ENCODE results near the gene MYH4.

MYH4 gene

DNA sequence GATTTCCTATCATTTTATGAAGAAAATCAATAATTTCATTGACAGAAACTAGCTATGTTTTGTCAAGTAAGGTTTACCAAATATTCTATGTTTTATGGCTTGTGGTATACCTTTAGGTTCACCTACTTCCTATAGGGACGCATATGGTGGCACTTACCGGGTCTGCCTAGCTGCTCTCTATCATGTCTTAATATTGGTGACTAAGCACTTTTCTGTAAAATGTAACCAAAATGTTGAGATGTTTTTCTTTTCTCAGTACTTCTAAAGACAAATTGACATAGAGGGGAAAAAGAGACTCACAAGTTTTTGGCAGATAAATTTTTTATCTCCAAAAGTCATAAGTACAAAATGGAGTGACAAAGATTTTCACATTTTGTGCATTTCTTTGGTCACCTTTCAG, 22.6 kb upstream of the MYH4 start:
- ChIA-PET CTCF (interaction anchor here (0.5 to 1.3 kb wide), 5 partner anchors 10 to 1949 kb away, joined by 3 to 7 read pairs (median 4); no protein-coding TSS in a partner anchor), POLR2A (no interaction called here)
- TF ChIP-seq, protein P1, sequence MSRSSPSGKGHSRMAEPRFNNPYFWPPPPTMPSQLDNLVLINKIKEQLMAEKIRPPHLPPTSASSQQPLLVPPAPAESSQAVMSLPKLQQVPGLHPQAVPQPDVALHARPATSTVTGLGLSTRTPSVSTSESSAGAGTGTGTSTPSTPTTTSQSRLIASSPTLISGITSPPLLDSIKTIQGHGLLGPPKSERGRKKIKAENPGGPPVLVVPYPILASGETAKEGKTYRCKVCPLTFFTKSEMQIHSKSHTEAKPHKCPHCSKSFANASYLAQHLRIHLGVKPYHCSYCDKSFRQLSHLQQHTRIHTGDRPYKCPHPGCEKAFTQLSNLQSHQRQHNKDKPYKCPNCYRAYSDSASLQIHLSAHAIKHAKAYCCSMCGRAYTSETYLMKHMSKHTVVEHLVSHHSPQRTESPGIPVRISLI (tag by site-specific recombination; IDR thresholded peaks at IDR 0.05), result no peak
- no peak for TF ChIP-seq ZFP69B (tag by site-specific recombination; IDR thresholded peaks at IDR 0.05)
- no peaks in the 10 kb centered on the region for H3K4me1 ChIP-seq (ENCODE audit: control insufficient read depth, insufficient read depth, low read length)
- H3K9me3 ChIP-seq (ENCODE audit: control insufficient read depth, insufficient read depth, low read depth, low read length), result no peaks in the 10 kb centered on the region; the same call in none of the 2 replicates
- H3K27ac ChIP-seq (ENCODE audit: extremely low read depth, low read depth, low read length), result no peak overlapping the region
- no peak overlapping the region for H3K4me3 ChIP-seq (ENCODE audit: low read depth, low read length)
- H3K36me3 ChIP-seq (ENCODE audit: control insufficient read depth in 2 of 2, insufficient read depth in 1 of 2, low read length in 2 of 2), result no peaks in the 10 kb centered on the region

DNA sequence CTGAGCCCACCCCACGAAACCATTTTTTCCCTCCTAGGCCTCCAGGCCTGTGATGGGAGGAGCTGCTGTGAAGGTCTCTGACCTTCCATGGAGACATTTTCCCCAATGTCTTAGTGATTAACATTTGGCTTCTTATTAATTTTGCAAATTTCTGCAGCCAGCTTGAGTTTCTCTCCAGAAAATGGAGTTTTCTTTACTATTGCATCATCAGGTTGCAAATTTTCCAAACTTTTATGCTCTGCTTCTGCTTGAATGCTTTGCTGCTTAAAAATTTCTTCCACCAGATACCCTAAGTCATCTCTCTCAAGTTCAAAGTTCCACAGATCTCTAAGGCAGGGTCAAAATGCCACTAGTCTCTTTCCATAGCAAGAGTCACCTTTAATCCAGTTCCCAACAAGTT, 12.9 kb upstream of the MYH4 start:
- Histone ChIP-seq H3K4me3 (ENCODE audit: low read depth, low read length) (no peak overlapping the region), H3K27ac (ENCODE audit: extremely low read depth, low read depth, low read length) (no peak overlapping the region), H3K4me1 (ENCODE audit: control insufficient read depth, insufficient read depth, low read length) (peaks cover 4% of the 10 kb centered on the region), H3K9me3 (ENCODE audit: control insufficient read depth, insufficient read depth, low read depth, low read length) (no peaks in the 10 kb centered on the region; the same call in none of the 2 replicates), H3K36me3 (ENCODE audit: control insufficient read depth in 2 of 2, insufficient read depth in 1 of 2, low read length in 2 of 2) (no peaks in the 10 kb centered on the region)
- ChIA-PET POLR2A (no interaction called here), CTCF (no interaction called here)
- TF ChIP-seq MYNN (tag by site-specific recombination; IDR thresholded peaks at IDR 0.05; ENCODE audit: borderline replicate concordance) (no peak), OSR2 (tag by site-specific recombination; IDR thresholded peaks at IDR 0.05) (no peak), EGR2 (tag by site-specific recombination; IDR thresholded peaks at IDR 0.05; ENCODE audit: low read depth) (no peak), ZNF585B (tag by site-specific recombination; IDR thresholded peaks at IDR 0.05) (peak; percentile 72)
- TF ChIP-seq, protein P2, sequence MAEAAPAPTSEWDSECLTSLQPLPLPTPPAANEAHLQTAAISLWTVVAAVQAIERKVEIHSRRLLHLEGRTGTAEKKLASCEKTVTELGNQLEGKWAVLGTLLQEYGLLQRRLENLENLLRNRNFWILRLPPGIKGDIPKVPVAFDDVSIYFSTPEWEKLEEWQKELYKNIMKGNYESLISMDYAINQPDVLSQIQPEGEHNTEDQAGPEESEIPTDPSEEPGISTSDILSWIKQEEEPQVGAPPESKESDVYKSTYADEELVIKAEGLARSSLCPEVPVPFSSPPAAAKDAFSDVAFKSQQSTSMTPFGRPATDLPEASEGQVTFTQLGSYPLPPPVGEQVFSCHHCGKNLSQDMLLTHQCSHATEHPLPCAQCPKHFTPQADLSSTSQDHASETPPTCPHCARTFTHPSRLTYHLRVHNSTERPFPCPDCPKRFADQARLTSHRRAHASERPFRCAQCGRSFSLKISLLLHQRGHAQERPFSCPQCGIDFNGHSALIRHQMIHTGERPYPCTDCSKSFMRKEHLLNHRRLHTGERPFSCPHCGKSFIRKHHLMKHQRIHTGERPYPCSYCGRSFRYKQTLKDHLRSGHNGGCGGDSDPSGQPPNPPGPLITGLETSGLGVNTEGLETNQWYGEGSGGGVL (tag by site-specific recombination; IDR thresholded peaks at IDR 0.05), result no peak
- TF ChIP-seq, protein P3, sequence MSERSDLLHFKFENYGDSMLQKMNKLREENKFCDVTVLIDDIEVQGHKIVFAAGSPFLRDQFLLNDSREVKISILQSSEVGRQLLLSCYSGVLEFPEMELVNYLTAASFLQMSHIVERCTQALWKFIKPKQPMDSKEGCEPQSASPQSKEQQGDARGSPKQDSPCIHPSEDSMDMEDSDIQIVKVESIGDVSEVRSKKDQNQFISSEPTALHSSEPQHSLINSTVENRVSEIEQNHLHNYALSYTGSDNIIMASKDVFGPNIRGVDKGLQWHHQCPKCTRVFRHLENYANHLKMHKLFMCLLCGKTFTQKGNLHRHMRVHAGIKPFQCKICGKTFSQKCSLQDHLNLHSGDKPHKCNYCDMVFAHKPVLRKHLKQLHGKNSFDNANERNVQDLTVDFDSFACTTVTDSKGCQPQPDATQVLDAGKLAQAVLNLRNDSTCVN (tag by site-specific recombination; optimal IDR thresholded peaks at IDR 0.05), result no peak

DNA sequence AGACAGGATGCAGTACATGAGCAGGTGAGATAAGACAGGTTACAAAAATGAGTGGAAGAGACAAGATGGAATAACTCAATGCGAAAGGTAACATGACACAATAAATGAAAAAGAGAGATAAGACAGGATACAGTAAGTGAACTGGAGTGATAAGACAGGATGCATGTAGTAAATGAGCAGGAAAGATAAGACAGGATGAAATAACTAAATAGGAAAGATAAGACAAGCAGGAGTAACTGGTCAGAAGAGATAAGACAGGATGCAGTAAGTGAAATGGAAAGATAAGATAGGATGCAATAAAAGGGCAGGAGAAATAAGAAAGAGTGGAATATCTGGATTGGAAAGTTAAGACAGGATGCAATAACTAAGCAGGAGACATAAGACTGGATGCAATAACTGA, 8.3 kb upstream of the MYH4 start:
- H3K36me3 ChIP-seq (ENCODE audit: control insufficient read depth in 2 of 2, insufficient read depth in 1 of 2, low read length in 2 of 2), result no peaks in the 10 kb centered on the region
- H3K4me3 ChIP-seq (ENCODE audit: low read depth, low read length), result no peak overlapping the region
- no peak overlapping the region for H3K27ac ChIP-seq (ENCODE audit: extremely low read depth, low read depth, low read length)
- no peaks in the 10 kb centered on the region; the same call in 1 of the 2 replicates for H3K9me3 ChIP-seq (ENCODE audit: control insufficient read depth, insufficient read depth, low read depth, low read length)
- ChIA-PET CTCF (interaction anchor here (1.1 kb wide), 1 partner anchor 182 kb away, joined by 6 read pairs; no protein-coding TSS in a partner anchor), POLR2A (no interaction called here)
- H3K4me1 ChIP-seq (ENCODE audit: control insufficient read depth, insufficient read depth, low read length), result peaks cover 4% of the 10 kb centered on the region
- TF ChIP-seq ZNF558 (tag by site-specific recombination; IDR thresholded peaks at IDR 0.05) (no peak), ZNF324 (tag by site-specific recombination; IDR thresholded peaks at IDR 0.05) (no peak), MEIS1 (CRISPR knock-in tag; IDR thresholded peaks at IDR 0.05; ENCODE audit: borderline replicate concordance) (no peak), ZNF571 (tag by site-specific recombination; IDR thresholded peaks at IDR 0.05) (no peak), SP3 (tag by site-specific recombination; IDR thresholded peaks at IDR 0.05) (no peak), ZNF248 (tag by site-specific recombination; IDR thresholded peaks at IDR 0.05) (no peak), ZNF521 (tag by site-specific recombination; IDR thresholded peaks at IDR 0.05) (no peak), WT1 (tag by site-specific recombination; IDR thresholded peaks at IDR 0.05) (no peak), SETDB1 (IDR thresholded peaks at IDR 0.05; ENCODE audit: insufficient read length, low read length) (no peak), OVOL3 (tag by site-specific recombination; IDR thresholded peaks at IDR 0.05) (no peak)
- TF ChIP-seq, protein P4, sequence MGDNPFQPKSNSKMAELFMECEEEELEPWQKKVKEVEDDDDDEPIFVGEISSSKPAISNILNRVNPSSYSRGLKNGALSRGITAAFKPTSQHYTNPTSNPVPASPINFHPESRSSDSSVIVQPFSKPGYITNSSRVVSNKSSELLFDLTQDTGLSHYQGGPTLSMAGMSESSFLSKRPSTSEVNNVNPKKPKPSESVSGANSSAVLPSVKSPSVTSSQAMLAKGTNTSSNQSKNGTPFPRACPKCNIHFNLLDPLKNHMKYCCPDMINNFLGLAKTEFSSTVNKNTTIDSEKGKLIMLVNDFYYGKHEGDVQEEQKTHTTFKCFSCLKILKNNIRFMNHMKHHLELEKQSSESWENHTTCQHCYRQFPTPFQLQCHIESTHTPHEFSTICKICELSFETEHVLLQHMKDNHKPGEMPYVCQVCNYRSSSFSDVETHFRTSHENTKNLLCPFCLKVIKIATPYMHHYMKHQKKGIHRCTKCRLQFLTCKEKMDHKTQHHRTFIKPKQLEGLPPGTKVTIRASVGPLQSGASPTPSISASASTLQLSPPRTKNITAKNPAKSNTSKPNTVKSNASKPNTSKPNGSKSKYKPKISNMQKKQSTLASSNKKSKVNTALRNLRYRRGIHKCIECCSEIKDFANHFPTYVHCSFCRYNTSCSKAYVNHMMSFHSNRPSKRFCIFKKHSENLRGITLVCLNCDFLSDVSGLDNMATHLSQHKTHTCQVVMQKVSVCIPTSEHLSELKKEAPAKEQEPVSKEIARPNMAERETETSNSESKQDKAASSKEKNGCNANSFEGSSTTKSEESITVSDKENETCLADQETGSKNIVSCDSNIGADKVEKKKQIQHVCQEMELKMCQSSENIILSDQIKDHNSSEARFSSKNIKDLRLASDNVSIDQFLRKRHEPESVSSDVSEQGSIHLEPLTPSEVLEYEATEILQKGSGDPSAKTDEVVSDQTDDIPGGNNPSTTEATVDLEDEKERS (tag by site-specific recombination; IDR thresholded peaks at IDR 0.05), result no peak
- TF ChIP-seq, protein P5, sequence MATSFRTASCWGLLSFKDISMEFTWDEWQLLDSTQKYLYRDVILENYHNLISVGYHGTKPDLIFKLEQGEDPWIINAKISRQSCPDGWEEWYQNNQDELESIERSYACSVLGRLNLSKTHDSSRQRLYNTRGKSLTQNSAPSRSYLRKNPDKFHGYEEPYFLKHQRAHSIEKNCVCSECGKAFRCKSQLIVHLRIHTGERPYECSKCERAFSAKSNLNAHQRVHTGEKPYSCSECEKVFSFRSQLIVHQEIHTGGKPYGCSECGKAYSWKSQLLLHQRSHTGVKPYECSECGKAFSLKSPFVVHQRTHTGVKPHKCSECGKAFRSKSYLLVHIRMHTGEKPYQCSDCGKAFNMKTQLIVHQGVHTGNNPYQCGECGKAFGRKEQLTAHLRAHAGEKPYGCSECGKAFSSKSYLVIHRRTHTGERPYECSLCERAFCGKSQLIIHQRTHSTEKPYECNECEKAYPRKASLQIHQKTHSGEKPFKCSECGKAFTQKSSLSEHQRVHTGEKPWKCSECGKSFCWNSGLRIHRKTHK (tag by site-specific recombination; IDR thresholded peaks at IDR 0.05), result no peak
- TF ChIP-seq, protein P6, sequence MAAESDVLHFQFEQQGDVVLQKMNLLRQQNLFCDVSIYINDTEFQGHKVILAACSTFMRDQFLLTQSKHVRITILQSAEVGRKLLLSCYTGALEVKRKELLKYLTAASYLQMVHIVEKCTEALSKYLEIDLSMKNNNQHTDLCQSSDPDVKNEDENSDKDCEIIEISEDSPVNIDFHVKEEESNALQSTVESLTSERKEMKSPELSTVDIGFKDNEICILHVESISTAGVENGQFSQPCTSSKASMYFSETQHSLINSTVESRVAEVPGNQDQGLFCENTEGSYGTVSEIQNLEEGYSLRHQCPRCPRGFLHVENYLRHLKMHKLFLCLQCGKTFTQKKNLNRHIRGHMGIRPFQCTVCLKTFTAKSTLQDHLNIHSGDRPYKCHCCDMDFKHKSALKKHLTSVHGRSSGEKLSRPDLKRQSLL (tag by site-specific recombination; IDR thresholded peaks at IDR 0.05), result no peak
